Mammary epithelial cell (primary cell): Measurements from ENCODE around the gene SOHLH2.

Experiments used
- CTCF ChIP-seq, 2 donors: IDR thresholded peaks in 1 of 2; conservative IDR thresholded peaks in 1 of 2; 2 replicates each; pipeline ENCODE4 v1.5.1; 2011 to 2012; ENCODE audit warnings: inconsistent platforms in 2 of 2, low read length in 2 of 2, mild to moderate bottlenecking in 2 of 2, control low read depth in 1 of 2, low read depth in 1 of 2; ENCODE audit not compliant: insufficient read depth in 1 of 2; ENCODE audit errors: extremely low read depth in 1 of 2
- EZH2 ChIP-seq: IDR thresholded peaks from 2 replicates; pipeline ENCODE4 v1.6.1; 2012; ENCODE audit warnings: low read length, inconsistent platforms, borderline replicate concordance

- no peak for TF ChIP-seq CTCF (conservative IDR thresholded peaks at IDR 0.05 in 1 of 2, IDR thresholded peaks at IDR 0.05 in 1 of 2; ENCODE audit: extremely low read depth in 1 of 2, insufficient read depth in 1 of 2, low read depth in 1 of 2, low read length in 2 of 2)
- no peak for TF ChIP-seq EZH2
These were observed 50.5 kb downstream of the SOHLH2 start for GRCh38 chr13:36163809-36164308.
